Fibroblast of skin of left quadriceps (primary cell): ENCODE measurements around the gene AMBN.
"Not testable (repeated sequence)": the region's sequence is repeated elsewhere in the genome, so short reads cannot be mapped to it uniquely, and the experiment has no call there.

Experiments used
- DNase-seq, 2 experiments: peaks; one replicate each; pipeline ENCODE4 v3.0.0-alpha.2; 2013; ENCODE audit warnings: low read depth in 2 of 2

The AMBN gene

GRCh38 chr4:70607334-70607853 lies 15.3 kb downstream of the AMBN start:
- no peak for DNase-seq

- no peak for DNase-seq
Observed at GRCh38 chr4:70608324-70608723, 16.3 kb downstream of the AMBN start.

GRCh38 chr4:70613306-70614183 lies 21.5 kb downstream of the AMBN start:
- no peak for DNase-seq

- DNase-seq, result no peak
Observed at GRCh38 chr4:70614184-70614555, 22.1 kb downstream of the AMBN start.

- DNase-seq, result no peak
Observed at GRCh38 chr4:70619288-70619687, 27.2 kb downstream of the AMBN start.

GRCh38 chr4:70619778-70620177 lies 27.7 kb downstream of the AMBN start:
- DNase-seq, result no peak

GRCh38 chr4:70623323-70623722 lies 31.3 kb downstream of the AMBN start:
- DNase-seq, result no peak

- no peak for DNase-seq
Observed at GRCh38 chr4:70624226-70624793, 32.3 kb downstream of the AMBN start.

GRCh38 chr4:70627620-70628019 lies 35.6 kb downstream of the AMBN start:
- DNase-seq, result no peak

- DNase-seq, result no peak
Observed at GRCh38 chr4:70628444-70628843, 36.4 kb downstream of the AMBN start, which contains the start of gene ENAM. Gene ENAM, plus strand, starts transcription at chr4:70628744. Its CDS starts 757 bp downstream, at chr4:70629501.

GRCh38 chr4:70629469-70630090 lies 37.5 kb downstream of the AMBN start:
- DNase-seq, result no peak

GRCh38 chr4:70630162-70630561 lies 38.1 kb downstream of the AMBN start:
- DNase-seq, result no peak

- DNase-seq, result peak in 1 of 2 experiments; percentile 19
Observed at GRCh38 chr4:70632028-70632427, 40.0 kb downstream of the AMBN start.

- no peak for DNase-seq
Observed at GRCh38 chr4:70634482-70634881, 42.4 kb downstream of the AMBN start.

GRCh38 chr4:70637239-70637913 lies 45.3 kb downstream of the AMBN start:
- DNase-seq, result peak in 1 of 2 experiments; percentile 33

- no peak for DNase-seq
Observed at GRCh38 chr4:70640192-70640591, 48.1 kb downstream of the AMBN start.

- not testable (repeated sequence) for DNase-seq
Observed at GRCh38 chr4:70650741-70651140, 58.7 kb downstream of the AMBN start.

- DNase-seq, result no peak
Observed at GRCh38 chr4:70651864-70652506, 59.9 kb downstream of the AMBN start.

GRCh38 chr4:70654605-70655011 lies 62.6 kb downstream of the AMBN start:
- DNase-seq, result no peak
